Tibial artery (tissue), 4 donors: ENCODE results near the gene SOCS1.

Source experiments
- DNase-seq, 2 donors: peaks; one replicate each; pipeline ENCODE4 v3.0.0-alpha.2; 2019
- H3K27ac ChIP-seq, 2 donors: fragments of 200-600 bp; sonication (generic) in 1 of 2; 1 replicate in 1 of 2; 2 replicates in 1 of 2; pipeline ENCODE4 v1.5.1; 2018 to 2019; ENCODE audit warnings: mild to moderate bottlenecking in 1 of 2
- H3K27me3 ChIP-seq, 2 donors: fragments of 200-600 bp; sonication (generic) in 1 of 2; one replicate each; pipeline versions ENCODE4 v1.5.1 to v1.6.0; 2016 to 2019
- H3K36me3 ChIP-seq, 3 donors: fragments of 200-600 bp; sonication (generic) in 2 of 3; one replicate each; pipeline ENCODE4 v1.5.1; 2016 to 2019; ENCODE audit warnings: mild to moderate bottlenecking in 2 of 3
- H3K4me1 ChIP-seq, 4 donors: fragments of 200-600 bp; sonication (generic) in 2 of 4; 1 replicate in 3 of 4; 2 replicates in 1 of 4; pipeline ENCODE4 v1.5.1; 2016 to 2019
- H3K4me3 ChIP-seq, 2 donors: fragments of 200-600 bp; sonication (generic) in 1 of 2; 1 replicate in 1 of 2; 2 replicates in 1 of 2; pipeline ENCODE4 v1.5.1; 2018 to 2019; ENCODE audit warnings: mild to moderate bottlenecking in 2 of 2
- H3K9me3 ChIP-seq, 3 donors: fragments of 200-600 bp; sonication (generic) in 1 of 3; one replicate each; pipeline ENCODE4 v1.5.1; 2016 to 2019
- intact Hi-C: fragments of 100-400 bp; cut with DNase I; formaldehyde crosslinking; loops from one replicate; pipeline ENCODE4 v1.15.0; 2023; ENCODE audit warnings: low total_unique reads
- TF ChIP-seq, protein P1 (sequence below), 2 experiments: fragments of 200-600 bp in 1 of 2; fragments of 450-650 bp in 1 of 2; IDR thresholded peaks; one replicate each; pipeline ENCODE4 v1.5.1; 2017 to 2019; ENCODE audit warnings: antibody characterized with exemption in 2 of 2, mild to moderate bottlenecking in 1 of 2, moderate library complexity in 1 of 2

The SOCS1 gene

DNA sequence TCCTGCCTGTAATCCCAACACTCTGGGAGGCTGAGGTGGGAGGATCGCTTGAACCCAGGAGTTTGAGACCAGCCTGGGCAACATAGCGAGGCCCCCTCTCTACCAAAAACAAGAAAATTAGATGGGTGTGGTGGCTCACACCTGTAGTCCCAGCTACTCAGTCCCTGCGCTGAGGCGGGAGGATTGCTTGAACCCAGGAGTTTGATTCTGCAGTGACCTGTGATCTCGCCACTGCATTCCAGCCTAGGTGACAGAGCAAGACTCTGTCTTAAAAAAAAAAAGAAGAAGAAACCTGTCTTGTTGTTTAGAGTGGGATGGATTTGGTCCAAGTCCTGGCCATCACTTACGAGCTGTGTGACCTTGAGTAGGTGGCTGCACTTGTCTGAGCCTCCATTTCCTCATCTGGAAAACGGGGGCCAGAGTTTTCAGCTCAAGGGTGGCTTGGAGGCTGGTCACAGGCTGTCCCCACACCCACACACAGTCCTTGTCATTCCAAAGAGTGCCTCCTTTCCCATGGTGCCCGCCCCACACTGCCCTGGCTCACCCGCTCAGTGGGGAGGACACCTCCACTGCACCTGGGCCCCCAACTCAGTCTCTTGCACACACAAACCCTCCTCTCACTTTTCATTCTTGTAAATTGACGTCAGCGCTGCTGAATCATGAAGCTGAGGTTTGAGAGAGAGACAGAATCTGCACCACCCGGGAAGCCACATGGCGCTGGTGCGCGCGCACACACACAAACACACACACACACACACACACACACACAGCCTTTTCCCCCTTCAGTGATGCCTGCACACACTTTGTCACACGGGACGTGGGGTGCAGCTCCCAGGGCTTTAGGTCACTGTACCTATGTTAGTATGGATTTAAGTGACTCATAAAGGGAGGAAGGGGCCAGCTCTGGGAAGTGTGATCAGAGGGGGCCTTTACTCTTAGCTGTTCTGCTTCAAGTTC, 4.2 kb downstream of the SOCS1 start:
- DNase-seq: no peak

DNA sequence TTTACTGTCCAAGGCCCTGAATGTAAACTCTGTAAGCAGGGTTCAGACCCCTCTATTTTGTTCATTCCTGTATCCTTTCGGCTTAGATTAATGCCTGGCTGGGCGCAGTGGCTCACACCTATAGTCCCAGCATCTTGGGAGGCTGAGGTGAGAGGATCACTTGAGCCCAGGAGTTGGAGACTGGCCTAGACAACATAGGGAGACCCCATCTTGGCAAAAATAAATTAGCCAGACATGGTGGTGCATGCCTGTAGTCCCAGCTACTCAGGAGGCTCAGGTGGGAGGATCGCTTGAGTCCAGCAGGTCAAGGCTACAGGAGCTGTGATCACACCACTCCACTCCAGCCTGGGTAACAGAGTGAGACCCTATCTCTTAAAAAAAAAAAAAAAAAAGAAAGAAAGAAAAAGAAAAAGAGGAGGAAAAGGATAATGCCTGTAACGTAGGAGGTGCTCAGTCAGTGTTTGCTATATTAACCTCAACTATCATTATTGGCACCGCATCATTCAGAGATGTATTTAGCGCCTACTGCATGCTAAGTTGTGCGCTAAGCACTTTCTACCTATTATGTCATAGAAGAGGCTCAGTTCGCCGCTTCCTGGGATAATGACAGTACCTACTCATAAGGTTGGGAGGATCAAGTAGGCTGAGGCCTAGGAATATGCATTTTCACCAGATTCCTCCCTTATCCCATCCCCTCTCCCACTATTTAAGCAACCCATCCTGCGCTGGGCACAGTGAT, 5.0 kb downstream of the SOCS1 start:
- Histone ChIP-seq H3K4me1 (peaks cover 0 to 25% (median 13%) of the 10 kb centered on the region in 4 donors), H3K27ac (no peak overlapping the region), H3K9me3 (no peaks in the 10 kb centered on the region), H3K4me3 (no peak overlapping the region), H3K36me3 (no peaks in the 10 kb centered on the region), H3K27me3 (no peaks in the 10 kb centered on the region)
- intact Hi-C loops: no loop called here
- TF ChIP-seq, protein P1, sequence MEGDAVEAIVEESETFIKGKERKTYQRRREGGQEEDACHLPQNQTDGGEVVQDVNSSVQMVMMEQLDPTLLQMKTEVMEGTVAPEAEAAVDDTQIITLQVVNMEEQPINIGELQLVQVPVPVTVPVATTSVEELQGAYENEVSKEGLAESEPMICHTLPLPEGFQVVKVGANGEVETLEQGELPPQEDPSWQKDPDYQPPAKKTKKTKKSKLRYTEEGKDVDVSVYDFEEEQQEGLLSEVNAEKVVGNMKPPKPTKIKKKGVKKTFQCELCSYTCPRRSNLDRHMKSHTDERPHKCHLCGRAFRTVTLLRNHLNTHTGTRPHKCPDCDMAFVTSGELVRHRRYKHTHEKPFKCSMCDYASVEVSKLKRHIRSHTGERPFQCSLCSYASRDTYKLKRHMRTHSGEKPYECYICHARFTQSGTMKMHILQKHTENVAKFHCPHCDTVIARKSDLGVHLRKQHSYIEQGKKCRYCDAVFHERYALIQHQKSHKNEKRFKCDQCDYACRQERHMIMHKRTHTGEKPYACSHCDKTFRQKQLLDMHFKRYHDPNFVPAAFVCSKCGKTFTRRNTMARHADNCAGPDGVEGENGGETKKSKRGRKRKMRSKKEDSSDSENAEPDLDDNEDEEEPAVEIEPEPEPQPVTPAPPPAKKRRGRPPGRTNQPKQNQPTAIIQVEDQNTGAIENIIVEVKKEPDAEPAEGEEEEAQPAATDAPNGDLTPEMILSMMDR (IDR thresholded peaks at IDR 0.05): no peak
- DNase-seq: no peak

More for the DNA sequence above, 4.2 kb downstream of the SOCS1 start:
- Histone ChIP-seq H3K4me3 (no peak overlapping the region), H3K4me1 (peaks cover 0 to 27% (median 14%) of the 10 kb centered on the region in 4 donors), H3K36me3 (no peaks in the 10 kb centered on the region), H3K27ac (no peak overlapping the region), H3K27me3 (no peaks in the 10 kb centered on the region), H3K9me3 (no peaks in the 10 kb centered on the region)
- intact Hi-C loops: no loop called here
- TF ChIP-seq, protein P1 (IDR thresholded peaks at IDR 0.05): no peak

- Histone ChIP-seq H3K27me3 (no peaks in the 10 kb centered on the region), H3K27ac (no peak overlapping the region), H3K4me3 (no peak overlapping the region), H3K36me3 (no peaks in the 10 kb centered on the region), H3K9me3 (no peaks in the 10 kb centered on the region), H3K4me1 (peaks cover 0 to 23% (median 11%) of the 10 kb centered on the region in 4 donors)
- intact Hi-C loops: no loop called here
- no peak for DNase-seq
- TF ChIP-seq, protein P1 (IDR thresholded peaks at IDR 0.05): no peak
Measured at GRCh38 chr16:11250091-11250785, 5.8 kb downstream of the SOCS1 start.

DNA sequence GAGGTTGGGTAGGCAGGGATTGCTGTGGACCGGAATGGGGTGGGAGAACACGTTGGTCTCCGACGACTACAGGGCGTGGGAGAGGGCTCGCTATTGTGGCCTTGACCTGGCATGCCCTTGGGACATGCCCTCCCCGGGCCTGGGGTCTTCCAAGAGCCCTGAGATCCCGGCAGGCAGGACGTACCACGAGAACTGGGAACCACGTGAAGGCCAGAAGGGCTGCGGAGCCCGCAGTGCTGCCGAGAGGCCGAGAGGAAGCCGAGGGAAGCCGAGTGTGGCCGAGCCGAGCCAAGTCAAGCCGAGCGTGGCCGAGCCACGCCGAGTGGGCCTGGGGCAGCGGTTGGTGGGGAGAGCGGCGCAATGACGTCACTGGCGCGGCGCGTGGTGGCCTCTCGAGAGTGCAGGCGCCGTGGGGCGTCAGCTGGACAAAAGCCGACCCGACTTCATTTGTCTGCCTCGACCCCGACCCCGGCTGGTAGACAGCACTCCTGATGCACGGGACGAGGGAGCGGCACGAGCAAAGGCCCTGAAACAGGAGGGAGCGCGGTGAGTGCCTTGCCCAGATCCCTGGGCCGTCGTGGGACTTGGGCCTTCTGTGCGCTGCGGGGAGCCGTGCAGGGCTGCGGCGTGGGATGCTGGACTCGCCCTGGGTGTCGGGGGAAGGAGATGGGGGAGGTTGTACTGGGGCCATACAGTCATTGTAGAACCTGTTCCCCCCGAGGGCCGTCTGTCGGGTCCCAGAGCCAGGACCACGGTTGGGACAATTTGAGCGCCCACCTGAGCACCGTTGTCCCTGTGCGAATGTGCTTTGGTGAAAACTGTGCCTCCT, 6.6 kb downstream of the SOCS1 start:
- Histone ChIP-seq H3K36me3 (no peaks in the 10 kb centered on the region), H3K4me3 (no peak overlapping the region), H3K27me3 (no peaks in the 10 kb centered on the region), H3K9me3 (no peaks in the 10 kb centered on the region), H3K27ac (no peak overlapping the region), H3K4me1 (peaks cover 0 to 15% (median 3%) of the 10 kb centered on the region in 4 donors)
- intact Hi-C loops: no loop called here
- TF ChIP-seq, protein P1 (IDR thresholded peaks at IDR 0.05): no peak
- no peak for DNase-seq

DNA sequence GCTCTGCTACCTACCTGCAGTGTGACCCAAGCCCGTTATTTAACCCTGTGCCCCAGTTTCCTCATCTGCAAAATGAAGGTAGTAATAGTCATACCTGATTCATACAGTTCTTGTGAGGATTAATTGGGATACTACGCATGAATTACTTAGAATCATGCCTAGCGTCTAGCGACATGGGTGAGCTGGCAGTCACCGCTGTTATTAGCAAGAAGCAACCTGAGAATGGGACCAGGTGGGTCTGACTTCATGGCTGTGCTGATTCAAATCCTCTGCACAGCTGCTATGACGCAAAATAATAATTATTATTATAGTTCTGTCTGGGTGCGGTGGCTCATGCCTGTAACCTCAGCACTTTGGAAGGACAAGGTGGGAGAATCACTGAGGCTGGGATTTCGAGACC, 7.9 kb downstream of the SOCS1 start:
- TF ChIP-seq, protein P1 (IDR thresholded peaks at IDR 0.05): no peak
- Histone ChIP-seq H3K9me3 (no peaks in the 10 kb centered on the region), H3K36me3 (no peaks in the 10 kb centered on the region), H3K27ac (no peak overlapping the region), H3K27me3 (no peaks in the 10 kb centered on the region), H3K4me3 (no peak overlapping the region), H3K4me1 (peaks cover 0 to 2% (median 0%) of the 10 kb centered on the region in 4 donors)
- no peak for DNase-seq
- intact Hi-C loops: no loop called here
